GM18873 (cell line): ENCODE data around the gene SSX4.
"Not testable (repeated sequence)": the region's sequence is repeated elsewhere in the genome, so short reads cannot be mapped to it uniquely, and the experiment has no call there.

ENCODE experiments used
- ATAC-seq: cut with Tn5 transposase; IDR thresholded peaks from one replicate; pipeline ENCODE4 v1.9.1; 2021; ENCODE audit warnings: mild to moderate bottlenecking, moderate library complexity, moderate number of reproducible peaks; ENCODE audit not compliant: unreplicated experiment, low FRiP score

SSX4 gene

GRCh38 chrX:48383239-48383638, at the start of gene SSX4:
SSX4 (plus strand) TSS chrX:48383539; CDS start chrX:48384054, 515 bp downstream.
- ATAC-seq = not testable (repeated sequence)

- not testable (repeated sequence) for ATAC-seq
Observed at GRCh38 chrX:48346059-48346458, 37.3 kb upstream of the SSX4 start.

- ATAC-seq = not testable (repeated sequence)
Observed at GRCh38 chrX:48356315-48357094, 26.8 kb upstream of the SSX4 start, which contains the start of gene SSX3. SSX3 (minus strand) TSS chrX:48356703; CDS start chrX:48355249, 1,454 bp downstream.

- ATAC-seq = no peak
Observed at GRCh38 chrX:48357681-48358080, 25.7 kb upstream of the SSX4 start.

GRCh38 chrX:48359281-48359680, 24.1 kb upstream of the SSX4 start:
- ATAC-seq = not testable (repeated sequence)

- not testable (repeated sequence) for ATAC-seq
Observed at GRCh38 chrX:48367717-48368408, 15.5 kb upstream of the SSX4 start.

GRCh38 chrX:48370408-48370807, 12.9 kb upstream of the SSX4 start:
- not testable (repeated sequence) for ATAC-seq

GRCh38 chrX:48396931-48397330, 13.6 kb downstream of the SSX4 start:
- not testable (repeated sequence) for ATAC-seq

- ATAC-seq = not testable (repeated sequence)
Observed at GRCh38 chrX:48397825-48398224, 14.5 kb downstream of the SSX4 start.

GRCh38 chrX:48411860-48412259, 28.5 kb downstream of the SSX4 start, which contains the start of gene SSX4B:
SSX4B (minus strand) TSS chrX:48411960; CDS start chrX:48411372, 588 bp downstream.
- ATAC-seq = not testable (repeated sequence)

- ATAC-seq = not testable (repeated sequence)
Observed at GRCh38 chrX:48427027-48427716, 43.8 kb downstream of the SSX4 start.

GRCh38 chrX:48429606-48430005, 46.3 kb downstream of the SSX4 start:
- ATAC-seq = not testable (repeated sequence)

GRCh38 chrX:48430166-48430565, 46.8 kb downstream of the SSX4 start:
- ATAC-seq = not testable (repeated sequence)

GRCh38 chrX:48433713-48434112, 50.4 kb downstream of the SSX4 start:
- not testable (repeated sequence) for ATAC-seq
